Neural crest cell (in vitro differentiated cells): ENCODE data around the gene PDZRN4. TPM values are rescaled to one million over a fixed set of nuclear protein-coding genes. Genes with fewer than 3 reads are reported as not detected.
"Not testable (repeated sequence)": the region's sequence is repeated elsewhere in the genome, so short reads cannot be mapped to it uniquely, and the experiment has no call there.

Experiments
- DNase-seq: peaks from one replicate; pipeline ENCODE4 v3.0.0; 2021; ENCODE audit warnings: low read depth, mixed read lengths, low spot score
- H3K27ac Mint-ChIP-seq: one replicate; pipeline ENCODE4 v1.8.0; 2021; ENCODE audit warnings: mild to moderate bottlenecking, mixed read lengths; ENCODE audit not compliant: unreplicated experiment
- H3K27me3 Mint-ChIP-seq: 2 replicates; pipeline ENCODE4 v1.8.0; 2021; ENCODE audit warnings: low read depth, mild to moderate bottlenecking, mixed read lengths
- H3K36me3 Mint-ChIP-seq: 2 replicates; pipeline ENCODE4 v1.8.0; 2021; ENCODE audit warnings: low read depth, mild to moderate bottlenecking, mixed read lengths
- H3K4me1 Mint-ChIP-seq: 2 replicates; pipeline ENCODE4 v1.8.0; 2021; ENCODE audit warnings: mixed read lengths
- H3K4me3 Mint-ChIP-seq: one replicate; pipeline ENCODE4 v1.8.0; 2021; ENCODE audit warnings: mild to moderate bottlenecking, mixed read lengths
- H3K9me3 Mint-ChIP-seq: 2 replicates; pipeline ENCODE4 v1.8.0; 2021; ENCODE audit warnings: mixed read lengths
- CTCF ChIP-seq: fragments of 200-600 bp; sonication (generic); conservative IDR thresholded peaks from 2 replicates; pipeline ENCODE4 v1.5.0; 2021; ENCODE audit warnings: antibody characterized with exemption, mild to moderate bottlenecking
- total RNA-seq: library from RNA; stranded (reverse); gene quantifications from 2 replicates; pipeline ENCODE4 v1.2.1, GENCODE V29; 2021

Gene PDZRN4
- total RNA-seq, 1 donor from 2014 or later = 2.5 TPM

- Mint-ChIP-seq H3K36me3 (no peaks in the 10 kb centered on the region), H3K27ac (peak overlapping the region; percentile 74), H3K27me3 (no peaks in the 10 kb centered on the region), H3K9me3 (no peaks in the 10 kb centered on the region), H3K4me3 (no peak overlapping the region), H3K4me1 (peaks cover 22% of the 10 kb centered on the region)
- no peak for DNase-seq
- no peak for TF ChIP-seq CTCF
Measured at GRCh38 chr12:41271489-41271888, 83.4 kb downstream of the PDZRN4 start.

- no peak overlapping the region for H3K4me3 Mint-ChIP-seq
- no peaks in the 10 kb centered on the region for H3K9me3 Mint-ChIP-seq
- H3K27ac Mint-ChIP-seq = no peak overlapping the region
- TF ChIP-seq CTCF = no peak
- no peaks in the 10 kb centered on the region for H3K36me3 Mint-ChIP-seq
- DNase-seq = no peak
- H3K27me3 Mint-ChIP-seq = no peaks in the 10 kb centered on the region
- H3K4me1 Mint-ChIP-seq = peaks cover 30% of the 10 kb centered on the region
Measured at GRCh38 chr12:41274643-41275042, 86.5 kb downstream of the PDZRN4 start.

- Mint-ChIP-seq H3K27ac (no peak overlapping the region), H3K4me1 (peaks cover 23% of the 10 kb centered on the region), H3K36me3 (no peaks in the 10 kb centered on the region), H3K9me3 (no peaks in the 10 kb centered on the region), H3K27me3 (no peaks in the 10 kb centered on the region), H3K4me3 (no peak overlapping the region)
- DNase-seq = peak; percentile 28
- TF ChIP-seq CTCF = peak; percentile 89
Measured at GRCh38 chr12:41277100-41277945, 89.2 kb downstream of the PDZRN4 start.

- no peak for TF ChIP-seq CTCF
- H3K4me3 Mint-ChIP-seq = no peak overlapping the region
- no peaks in the 10 kb centered on the region for H3K9me3 Mint-ChIP-seq
- DNase-seq = no peak
- peaks cover 23% of the 10 kb centered on the region for H3K4me1 Mint-ChIP-seq
- H3K27ac Mint-ChIP-seq = no peak overlapping the region
- no peaks in the 10 kb centered on the region for H3K36me3 Mint-ChIP-seq
- no peaks in the 10 kb centered on the region for H3K27me3 Mint-ChIP-seq
Measured at GRCh38 chr12:41277946-41278267, 89.8 kb downstream of the PDZRN4 start.

GRCh38 chr12:41280341-41281095, 92.4 kb downstream of the PDZRN4 start:
- peaks cover 23% of the 10 kb centered on the region for H3K4me1 Mint-ChIP-seq
- not testable (repeated sequence) for DNase-seq, H3K9me3 Mint-ChIP-seq, H3K4me3 Mint-ChIP-seq, H3K27ac Mint-ChIP-seq, H3K36me3 Mint-ChIP-seq, H3K27me3 Mint-ChIP-seq

- not testable (repeated sequence) for H3K36me3 Mint-ChIP-seq, H3K4me3 Mint-ChIP-seq, DNase-seq, H3K27ac Mint-ChIP-seq, H3K27me3 Mint-ChIP-seq, H3K9me3 Mint-ChIP-seq
- H3K4me1 Mint-ChIP-seq = peaks cover 37% of the 10 kb centered on the region
Measured at GRCh38 chr12:41285470-41285869, 97.3 kb downstream of the PDZRN4 start.
